GM21723 (cell line): ENCODE results near the gene GOT1.
A peak's percentile ranks its signal among the peaks of the same experiment; 100 is the strongest.

Source experiments
- ATAC-seq: cut with Tn5 transposase; IDR thresholded peaks from one replicate; pipeline ENCODE4 v1.9.1; 2021; ENCODE audit warnings: mild to moderate bottlenecking, moderate library complexity; ENCODE audit not compliant: unreplicated experiment

GOT1 gene

DNA sequence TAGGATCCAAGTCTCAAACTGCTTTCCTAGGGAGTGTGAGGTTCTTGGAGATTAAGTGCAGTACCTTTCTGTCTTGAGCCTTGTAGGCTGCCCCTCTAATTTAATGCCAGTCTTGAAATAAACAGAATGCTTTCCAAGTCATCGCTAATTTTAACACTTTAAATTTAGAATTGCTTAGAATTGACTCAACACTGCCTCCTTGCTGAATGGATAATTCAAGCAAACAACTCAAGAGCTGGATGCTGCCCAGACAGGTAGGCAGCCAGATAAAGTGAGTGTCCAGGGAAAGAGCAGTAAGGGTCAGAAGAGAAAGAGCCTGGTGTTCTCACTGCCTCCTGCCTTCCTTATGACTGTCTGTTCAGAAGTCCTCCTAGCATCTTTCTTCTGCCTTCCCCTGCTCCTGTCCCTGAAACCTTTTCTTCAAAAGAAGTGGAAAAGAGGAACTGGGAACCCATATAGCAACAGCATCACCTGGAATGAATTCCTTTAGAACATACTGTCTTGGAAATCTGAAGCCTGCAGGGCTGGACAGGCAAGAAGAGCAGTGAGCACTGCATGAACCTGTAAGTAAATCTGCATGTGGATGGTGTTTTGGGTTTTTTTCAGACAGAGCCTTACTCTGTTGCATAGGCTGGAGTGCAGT lies 3.1 kb upstream of the GOT1 start:
- ATAC-seq, result no peak

DNA sequence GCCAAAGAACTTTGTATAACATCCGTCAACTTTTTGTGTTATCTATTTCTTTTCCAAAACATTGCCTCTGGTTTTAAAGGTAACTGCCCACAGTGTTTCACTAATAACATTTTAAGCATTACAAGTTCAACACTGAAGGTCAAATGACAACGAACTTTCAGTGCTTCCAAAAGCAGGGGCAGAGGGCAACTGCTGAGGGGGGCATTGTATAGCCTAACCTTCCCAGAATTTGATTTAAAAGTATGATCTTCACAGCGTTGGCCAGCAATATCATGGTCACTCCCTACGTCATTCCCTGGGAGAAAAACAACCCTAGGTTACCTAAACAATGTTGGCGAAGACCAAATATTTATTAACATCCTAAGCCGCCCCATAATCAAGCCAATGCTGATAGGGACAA lies 2.5 kb upstream of the GOT1 start:
- no peak for ATAC-seq

DNA sequence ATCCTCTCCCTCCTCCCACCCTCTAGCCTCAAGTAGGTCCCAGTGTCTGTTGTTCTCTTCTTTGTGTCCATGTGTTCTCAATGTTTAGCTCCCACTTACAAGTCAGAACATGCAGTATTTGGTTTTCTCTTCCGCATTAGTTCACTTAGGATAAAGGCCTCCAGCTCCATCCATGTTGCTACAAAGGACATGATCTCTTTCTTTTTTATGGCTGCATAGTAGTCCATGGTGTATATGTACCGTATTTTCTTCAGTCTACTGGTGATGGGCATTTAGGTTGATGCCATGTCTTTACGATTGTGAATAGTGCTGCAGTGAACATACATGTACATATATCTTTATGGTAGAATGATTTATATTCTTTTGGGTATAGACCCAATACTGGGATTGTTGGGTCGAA lies 1.6 kb upstream of the GOT1 start:
- ATAC-seq, result no peak

DNA sequence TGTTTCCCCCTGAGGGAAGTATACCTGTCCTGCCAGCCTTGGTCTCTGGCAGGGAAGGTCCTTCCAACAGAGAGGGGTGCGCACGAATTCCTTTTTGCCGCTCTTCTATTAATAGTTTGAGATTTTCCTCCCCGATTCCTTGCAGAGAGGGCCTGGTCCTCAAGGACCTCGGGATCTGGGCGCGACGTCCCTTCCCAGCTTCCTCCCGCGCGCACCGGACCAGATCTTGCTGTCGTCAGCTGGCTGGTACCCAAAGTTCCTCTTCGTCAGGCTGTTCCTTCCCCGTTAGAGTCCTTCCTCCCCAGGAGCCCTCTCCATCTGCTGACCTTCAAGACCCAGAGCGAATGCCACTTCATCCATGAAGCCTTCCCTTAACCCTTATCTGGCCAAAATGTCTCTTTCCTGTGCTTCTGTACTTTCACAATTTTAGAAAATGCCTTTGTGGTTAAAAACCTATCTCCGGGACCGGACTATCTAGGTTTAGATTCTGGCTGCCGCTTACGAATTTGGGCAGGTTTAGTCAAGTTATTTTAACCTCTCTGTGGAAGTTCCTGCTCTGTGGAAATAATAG lies 851 bp upstream of the GOT1 start:
- peak; percentile 7 for ATAC-seq

DNA sequence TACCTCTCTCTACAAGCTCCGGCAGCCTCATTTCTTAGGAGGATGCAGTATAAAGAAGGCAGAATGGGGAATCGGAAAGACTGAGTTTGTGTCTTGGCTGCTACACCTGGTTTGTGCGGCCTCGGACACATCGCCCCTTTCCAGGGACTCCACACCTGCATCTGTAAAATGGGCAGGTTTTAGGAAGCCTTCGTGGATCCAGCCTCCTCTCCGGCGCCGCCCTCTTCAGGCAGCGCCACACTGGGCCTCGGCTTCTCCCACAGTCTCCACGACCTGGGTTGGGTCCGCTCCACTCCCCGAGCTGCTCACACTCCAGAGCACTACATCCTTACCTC lies 341 bp downstream of the GOT1 start:
- peak; percentile 13 for ATAC-seq

DNA sequence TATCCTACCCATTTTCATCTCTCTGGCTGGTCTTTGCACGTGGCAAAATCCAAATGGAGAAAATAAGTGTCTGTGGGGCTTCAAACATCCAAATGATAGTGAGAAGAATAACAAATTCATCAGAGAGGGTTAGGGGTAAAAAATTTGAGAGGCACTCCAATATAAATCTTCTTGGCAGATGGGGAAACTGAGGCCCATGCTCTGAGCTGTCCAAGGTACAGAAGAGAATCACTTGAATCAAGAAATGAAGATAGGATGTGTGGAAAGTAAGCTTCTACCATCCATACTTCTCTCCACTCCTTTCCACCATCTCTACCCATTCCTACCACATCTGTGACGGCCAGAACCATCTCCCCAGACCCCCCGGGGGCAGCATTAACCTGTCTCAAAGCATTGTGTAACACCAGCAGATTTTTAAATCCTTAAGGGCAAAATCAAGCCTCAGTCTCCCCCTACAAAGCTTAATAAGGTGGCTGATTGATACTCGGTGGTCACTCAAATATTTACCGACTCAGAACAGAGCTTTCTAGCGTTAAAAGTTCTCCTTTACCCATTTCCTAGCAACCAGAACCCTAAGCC lies 818 bp downstream of the GOT1 start:
- no peak for ATAC-seq

DNA sequence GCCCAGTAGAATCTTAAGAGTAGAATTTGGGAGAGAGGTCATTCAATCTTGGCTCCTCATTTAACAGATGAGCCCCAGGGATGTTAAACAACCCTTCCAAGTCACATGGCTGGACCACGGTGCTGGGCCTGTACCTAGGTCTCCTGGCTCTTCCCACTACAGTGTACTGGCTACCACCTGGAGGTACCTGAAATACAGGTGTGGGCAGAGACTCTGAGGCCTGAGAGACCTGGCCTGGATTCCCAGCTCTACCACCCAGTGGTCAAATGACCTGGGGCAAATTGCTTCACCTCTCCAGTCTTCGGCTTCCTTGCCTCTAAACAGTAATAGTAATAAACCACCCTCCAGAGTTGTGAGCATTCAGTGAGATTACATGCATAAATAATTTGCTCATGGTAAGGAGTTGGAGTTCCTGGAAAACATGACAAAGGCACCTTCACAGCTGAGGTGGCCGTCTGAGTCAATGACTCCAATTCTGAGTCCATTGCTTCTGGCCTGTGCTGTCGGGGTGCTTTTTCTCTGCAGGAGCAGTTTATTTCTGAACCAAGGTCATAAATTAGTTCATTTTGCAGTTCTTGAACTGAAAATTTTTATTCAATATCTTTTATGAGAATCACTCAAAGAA lies 2.7 kb downstream of the GOT1 start:
- no peak for ATAC-seq

DNA sequence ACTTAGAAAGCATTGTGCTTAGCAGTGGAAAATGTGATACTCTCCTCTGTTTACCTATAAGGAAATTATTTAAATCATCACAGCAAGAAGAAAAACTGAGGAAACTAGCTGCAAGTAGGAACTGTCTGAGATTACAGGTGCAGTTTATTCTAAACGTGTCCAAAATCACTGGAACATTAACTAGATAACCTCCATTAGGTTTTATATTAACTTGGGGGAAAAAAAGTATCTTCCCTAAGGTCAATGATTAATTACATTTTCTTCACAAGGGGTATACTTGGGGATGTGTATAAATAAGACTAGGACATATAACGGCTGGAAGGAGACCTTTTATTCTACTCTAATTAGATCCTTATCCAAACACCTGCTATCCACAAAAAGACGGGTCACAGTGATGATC lies 3.7 kb downstream of the GOT1 start:
- no peak for ATAC-seq

DNA sequence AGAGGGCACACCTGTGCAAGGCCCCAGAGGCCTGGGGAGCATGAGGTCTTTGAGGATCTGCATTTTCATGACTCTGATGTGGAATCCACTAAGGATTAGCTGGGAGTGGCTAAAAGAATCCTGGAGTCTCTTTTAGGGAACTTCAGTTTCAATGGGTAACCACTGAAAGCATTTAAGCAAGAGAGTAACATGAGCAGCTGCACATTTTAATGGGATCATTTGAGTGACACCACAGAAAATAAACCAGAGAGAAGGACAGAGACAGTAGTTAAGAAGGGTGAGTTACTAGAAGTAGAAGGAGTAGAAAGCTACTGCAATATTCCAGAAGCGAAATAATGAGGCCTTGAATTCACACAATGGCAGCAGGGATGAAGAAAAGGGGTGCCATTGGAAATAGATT lies 5.2 kb downstream of the GOT1 start:
- ATAC-seq, result no peak

DNA sequence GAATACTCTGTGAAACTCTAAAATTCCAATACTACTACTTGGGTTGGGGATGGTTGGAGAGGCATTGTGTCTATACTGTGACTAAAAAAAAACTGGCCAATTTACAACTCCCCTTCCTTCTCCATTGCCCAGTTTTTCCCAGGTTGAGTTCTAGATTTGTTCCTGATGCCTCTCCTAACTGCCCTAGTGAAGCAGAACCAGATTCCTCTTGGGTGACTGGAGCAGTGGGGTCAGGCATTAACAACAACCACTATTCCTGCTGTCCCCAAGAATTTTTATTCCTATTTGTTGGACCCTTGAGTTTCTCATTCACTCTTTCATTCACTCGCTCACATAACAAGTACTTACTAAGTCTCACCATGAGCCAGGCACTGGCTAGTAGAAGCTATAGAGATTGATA lies 5.8 kb downstream of the GOT1 start:
- ATAC-seq, result no peak

DNA sequence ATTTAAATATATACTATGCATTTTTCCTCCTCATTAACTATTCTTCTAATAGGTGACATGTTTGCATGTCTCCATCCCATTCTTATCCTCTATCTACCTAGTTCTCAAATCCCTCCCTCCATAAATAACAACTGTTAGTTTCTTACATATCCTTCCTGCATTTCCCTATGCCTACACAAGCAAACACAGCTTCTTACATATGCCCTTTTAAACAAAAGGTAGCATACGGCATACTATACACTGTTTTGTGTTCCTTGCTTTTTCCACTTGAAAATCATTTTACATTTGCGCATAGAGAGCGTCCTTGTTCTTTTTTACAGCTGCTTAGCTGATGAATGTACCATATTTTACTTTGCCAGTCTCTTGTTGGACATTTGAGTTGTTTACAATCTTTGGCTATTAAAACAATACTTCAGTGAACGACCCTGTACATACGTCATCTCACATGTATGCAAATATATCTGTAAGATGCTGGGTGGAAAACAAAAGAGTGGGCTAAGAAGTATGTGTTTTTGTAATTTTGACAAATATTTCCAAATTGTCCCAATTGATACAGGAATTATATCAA lies 7.8 kb downstream of the GOT1 start:
- no peak for ATAC-seq

DNA sequence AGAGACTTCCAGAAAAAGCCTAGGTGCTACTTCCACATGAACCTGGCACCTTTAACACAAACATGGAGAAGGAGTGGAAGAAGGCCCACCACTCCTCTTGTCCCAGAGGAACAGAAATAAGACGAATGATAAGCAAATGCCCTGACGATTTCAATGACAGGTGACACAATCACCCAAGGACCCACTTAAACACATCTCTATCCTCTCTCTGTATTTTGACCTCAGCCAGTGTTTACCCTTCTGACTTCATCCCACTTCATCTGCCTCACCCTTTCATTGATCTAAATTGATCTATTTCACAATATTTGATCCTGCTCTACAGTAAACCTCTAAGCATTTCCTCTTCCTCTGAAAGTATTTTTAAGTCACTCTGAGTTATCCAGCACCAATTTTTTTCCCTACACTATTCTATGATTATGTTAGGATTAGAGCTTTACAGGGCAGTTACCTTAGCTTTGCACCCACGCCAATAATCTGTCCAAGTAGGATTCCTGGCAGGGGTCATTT lies 9.1 kb downstream of the GOT1 start:
- ATAC-seq, result no peak

DNA sequence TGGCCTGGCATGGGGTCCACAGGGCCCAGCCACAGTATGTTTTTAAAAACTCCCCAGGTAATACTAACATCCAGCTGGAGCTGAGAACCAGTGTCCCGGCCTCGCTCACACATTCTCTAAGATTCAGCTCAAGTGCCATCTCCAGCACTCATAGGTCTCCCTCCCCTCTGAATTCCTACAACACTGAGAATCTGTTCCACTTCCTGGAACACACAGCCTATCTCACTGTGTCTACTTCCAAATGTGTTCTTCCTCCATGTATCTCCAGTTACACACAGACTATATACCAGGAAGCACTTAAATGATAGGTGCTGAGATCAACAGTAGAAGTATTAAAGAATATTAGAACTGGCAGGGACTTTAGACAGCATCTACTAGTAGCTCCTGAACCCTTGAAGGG lies 10.7 kb downstream of the GOT1 start:
- no peak for ATAC-seq

DNA sequence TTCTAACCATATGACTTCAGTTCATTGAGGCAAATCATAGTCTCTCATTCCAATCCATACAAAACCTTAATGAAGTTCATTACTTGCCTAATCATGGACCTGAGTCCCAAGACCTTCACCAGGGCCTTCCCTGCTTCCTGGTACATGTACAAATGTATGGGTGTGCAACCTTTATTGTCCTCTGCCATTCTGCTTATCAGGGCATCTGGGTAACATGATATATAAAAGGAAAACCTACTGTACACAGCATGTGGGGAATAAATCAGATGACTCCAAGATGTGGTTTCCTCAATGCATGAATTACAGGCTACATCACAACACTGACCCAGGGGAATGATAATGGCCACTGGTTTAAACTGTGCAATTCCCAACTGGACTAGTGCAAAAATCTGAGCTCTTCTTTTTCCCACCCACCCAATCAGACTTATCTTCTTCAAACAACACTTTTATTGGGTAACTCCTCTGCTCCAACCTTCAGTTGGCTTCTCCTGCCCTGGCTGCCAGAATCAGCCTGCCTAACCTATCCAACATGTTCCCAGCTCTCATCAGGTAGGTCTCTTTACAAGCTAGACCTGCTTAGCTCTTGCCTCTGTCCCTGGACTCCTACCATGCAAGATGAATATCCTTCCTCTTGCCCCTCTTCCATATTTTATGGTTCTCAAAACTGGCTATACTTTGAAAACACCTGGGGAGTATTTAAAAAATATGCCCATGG lies 11.4 kb downstream of the GOT1 start:
- no peak for ATAC-seq

DNA sequence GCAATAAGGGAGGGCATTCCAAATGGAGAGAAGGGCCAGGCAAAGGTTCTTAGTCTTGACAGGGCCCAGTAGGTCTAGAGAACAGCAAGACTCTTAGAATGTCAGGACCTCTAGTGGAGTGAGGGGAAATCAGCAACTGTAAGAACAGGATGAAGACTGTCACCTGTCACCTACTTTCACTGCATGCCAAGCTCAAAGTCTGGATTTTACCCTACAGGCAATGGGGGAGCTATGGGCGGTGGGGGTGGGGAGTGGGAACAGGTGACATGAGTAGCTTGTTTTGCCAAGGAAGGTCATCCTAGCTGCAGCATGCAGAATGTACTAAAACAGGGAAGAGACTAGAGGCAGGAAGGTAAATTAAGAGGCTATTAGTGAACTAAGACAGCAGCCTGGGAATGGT lies 18.3 kb downstream of the GOT1 start:
- no peak for ATAC-seq

DNA sequence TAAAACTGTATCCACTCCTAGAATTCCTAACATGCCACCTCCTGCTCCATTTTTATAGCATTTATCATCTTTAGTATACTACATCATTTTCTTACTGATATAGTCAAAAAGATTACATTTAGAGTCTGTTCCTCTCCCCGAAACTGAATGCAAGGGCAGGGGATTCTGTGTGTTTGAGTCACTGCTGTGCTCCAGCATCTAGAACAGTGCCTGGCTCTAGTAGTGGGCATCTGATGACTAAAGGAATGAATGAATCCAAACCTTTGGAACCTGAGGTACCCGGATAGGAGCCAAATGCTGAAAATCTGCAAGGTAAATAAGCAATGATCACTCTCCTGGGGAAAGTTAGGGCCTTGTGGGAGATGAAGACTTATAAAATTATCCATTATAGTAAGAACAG lies 18.9 kb downstream of the GOT1 start:
- no peak for ATAC-seq

DNA sequence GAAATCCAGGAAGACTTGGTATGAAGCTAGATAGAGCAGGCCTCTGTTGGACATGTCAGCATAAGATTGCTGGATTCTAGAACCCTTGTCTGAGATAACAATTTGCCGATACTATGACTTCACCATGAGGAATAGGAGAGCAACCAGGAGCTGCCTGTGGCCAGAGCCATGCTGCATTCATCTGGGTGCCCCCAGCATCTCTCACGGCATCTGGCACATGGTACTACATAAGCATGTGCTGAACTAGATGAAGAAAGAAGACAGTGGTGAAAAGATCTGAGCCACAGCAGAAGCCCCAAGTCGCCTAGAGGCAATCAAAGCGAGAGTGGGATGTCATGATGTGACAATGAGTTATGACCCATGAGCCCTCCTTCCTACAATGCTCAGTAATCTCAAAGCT lies 19.5 kb downstream of the GOT1 start:
- no peak for ATAC-seq

DNA sequence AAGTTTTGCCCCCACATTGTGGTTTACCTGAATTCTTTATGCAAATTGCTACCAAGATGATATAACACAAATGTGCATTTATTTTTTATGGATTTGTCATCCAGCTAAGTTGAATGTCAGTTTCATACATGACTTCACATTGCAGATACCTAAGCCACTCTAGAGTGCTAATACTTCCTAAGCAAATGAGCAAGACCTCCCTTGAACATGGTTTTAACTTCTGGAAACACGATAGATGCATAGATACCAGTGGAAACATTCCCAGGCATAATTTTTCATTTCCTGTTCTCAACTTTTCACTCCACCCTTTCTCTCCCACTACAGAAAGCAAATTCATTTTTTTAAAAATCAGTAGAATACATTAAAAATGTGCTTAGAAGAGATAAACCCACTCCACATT lies 20.3 kb downstream of the GOT1 start:
- no peak for ATAC-seq

DNA sequence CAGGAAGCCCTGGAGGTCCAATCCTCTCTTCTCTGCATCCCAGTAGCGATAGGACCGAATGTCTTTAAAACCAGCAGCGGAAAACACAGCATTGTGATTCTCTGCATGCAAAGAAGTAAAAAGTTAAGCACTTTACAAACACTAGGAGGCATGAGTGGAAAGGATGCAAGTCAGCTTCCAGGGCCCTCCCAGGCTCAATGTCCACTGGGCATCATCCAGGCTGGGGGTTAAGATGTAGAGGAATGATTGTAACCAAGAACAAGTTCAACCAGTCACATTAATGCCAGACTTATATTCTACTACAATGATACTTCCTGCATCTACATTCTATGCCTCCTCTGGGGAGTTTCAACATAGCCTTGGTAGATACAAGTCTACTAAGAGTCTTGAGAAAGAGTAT lies 24.3 kb downstream of the GOT1 start:
- no peak for ATAC-seq

DNA sequence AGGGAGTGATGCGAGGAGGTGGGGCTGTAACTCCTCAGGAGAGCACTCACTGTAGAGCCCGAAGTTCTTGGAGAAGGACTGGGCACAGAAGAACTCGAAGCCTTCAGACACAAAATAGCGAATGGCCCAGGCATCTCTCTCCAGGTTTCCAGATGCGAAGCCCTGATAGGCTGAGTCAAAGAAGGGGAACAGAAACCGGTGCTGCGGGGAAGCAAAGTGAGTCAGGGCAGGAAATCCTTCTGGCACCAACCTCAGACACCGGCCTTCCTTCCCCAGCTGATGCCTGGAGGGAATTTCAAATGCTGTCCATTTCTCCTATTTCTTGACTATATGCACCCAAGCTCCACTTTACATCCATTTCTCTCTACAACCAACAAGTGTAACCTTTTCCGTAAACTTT lies 26.8 kb downstream of the GOT1 start:
- ATAC-seq, result no peak

DNA sequence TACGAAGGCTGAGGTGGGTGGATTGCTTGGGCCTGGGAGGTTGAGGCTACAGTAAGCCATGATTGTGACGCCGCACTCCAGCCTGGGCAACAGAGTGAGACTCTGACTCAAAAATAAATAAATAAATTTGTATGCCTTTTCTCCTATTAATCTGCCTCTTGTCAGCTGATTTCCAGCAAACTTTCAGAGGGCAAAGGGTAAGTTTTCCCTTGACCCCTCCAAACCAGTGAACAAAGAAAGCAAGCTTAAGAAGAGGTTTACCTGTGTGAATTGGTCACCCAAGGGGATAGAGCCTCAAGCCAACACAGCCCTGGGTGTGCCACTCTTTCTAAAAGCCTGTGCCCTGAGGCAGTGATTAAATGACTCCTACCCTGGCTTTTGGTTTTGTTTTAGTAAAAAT lies 30.8 kb downstream of the GOT1 start:
- no peak for ATAC-seq
